ENCODE results near the gene INHBE. TPM values are rescaled to one million over a fixed set of nuclear protein-coding genes. Genes with fewer than 3 reads are reported as not detected.
A peak's percentile ranks its signal among the peaks of the same experiment; 100 is the strongest.

The INHBE gene
- total RNA-seq, 3 donors from 2014 or later (not counting 1 experiment from before 2014, with no cell fraction given) = not detected

- Mint-ChIP-seq H3K9me3 (no peaks in the 10 kb centered on the region), H3K4me1 (peaks cover 31 to 35% of the 10 kb centered on the region in 2 donors), H3K36me3 (no peaks in the 10 kb centered on the region), H3K27me3 (ENCODE audit: low read depth in 2 of 2) (no peaks in the 10 kb centered on the region), H3K27ac (no peak overlapping the region), H3K4me3 (no peak overlapping the region)
- ATAC-seq (no peak), DNase-seq (no peak)
- no peak overlapping the region for H3K27ac ChIP-seq (ENCODE audit: low read length)
- no peaks in the 10 kb centered on the region for H3K27me3 ChIP-seq (ENCODE audit: control insufficient read depth, insufficient read depth, low read length)
- no peak for TF ChIP-seq CTCF (IDR thresholded peaks at IDR 0.05)
- H3K4me3 ChIP-seq (ENCODE audit: low read length) = no peak overlapping the region
- peaks cover 26% of the 10 kb centered on the region for H3K4me1 ChIP-seq (ENCODE audit: control insufficient read depth, insufficient read depth, low read length)
- H3K9me3 ChIP-seq (ENCODE audit: control insufficient read depth, insufficient read depth, low read length) = no peaks in the 10 kb centered on the region
- 97% methylated on average over 3 of the region's 3 CpGs for WGBS (ENCODE audit: insufficient coverage)
- intact Hi-C loops (cut with micrococcal nuclease) = no loop called here
- no peaks in the 10 kb centered on the region for H3K36me3 ChIP-seq (ENCODE audit: control insufficient read depth, insufficient read depth, low read length)
Observed at GRCh38 chr12:57433370-57433769, 21.7 kb upstream of the INHBE start.

- H3K27me3 ChIP-seq (ENCODE audit: control insufficient read depth, insufficient read depth, low read length) = no peaks in the 10 kb centered on the region
- no peak for TF ChIP-seq CTCF (IDR thresholded peaks at IDR 0.05)
Observed at GRCh38 chr12:57434517-57435223, 20.4 kb upstream of the INHBE start, which contains the start of gene INHBC. Gene INHBC (plus strand): TSS chr12:57434784. CDS start chr12:57434887, 103 bp downstream.

GRCh38 chr12:57435293-57435692 is 19.8 kb upstream of the INHBE start:
- Mint-ChIP-seq H3K9me3 (no peaks in the 10 kb centered on the region), H3K36me3 (no peaks in the 10 kb centered on the region), H3K4me3 (peak overlapping the region; percentile 87), H3K27ac (peak overlapping the region; percentile 88 to 94), H3K4me1 (peaks cover 18 to 22% of the 10 kb centered on the region in 2 donors), H3K27me3 (ENCODE audit: low read depth in 2 of 2) (no peaks in the 10 kb centered on the region)
- WGBS (ENCODE audit: insufficient coverage) = 10% methylated on average over 4 of the region's 4 CpGs
- no peaks in the 10 kb centered on the region for H3K27me3 ChIP-seq (ENCODE audit: control insufficient read depth, insufficient read depth, low read length)
- H3K4me1 ChIP-seq (ENCODE audit: control insufficient read depth, insufficient read depth, low read length) = peaks cover 16% of the 10 kb centered on the region
- H3K27ac ChIP-seq (ENCODE audit: low read length) = peak overlapping the region; percentile 57
- DNase-seq (no peak), ATAC-seq (peak in 2 of 3 donors; percentile 17 to 30)
- TF ChIP-seq CTCF (IDR thresholded peaks at IDR 0.05) = no peak
- H3K36me3 ChIP-seq (ENCODE audit: control insufficient read depth, insufficient read depth, low read length) = no peaks in the 10 kb centered on the region
- no peak overlapping the region for H3K4me3 ChIP-seq (ENCODE audit: low read length)
- H3K9me3 ChIP-seq (ENCODE audit: control insufficient read depth, insufficient read depth, low read length) = no peaks in the 10 kb centered on the region
- intact Hi-C loops (cut with micrococcal nuclease) = no loop called here

More at GRCh38 chr12:57434517-57435223, 20.4 kb upstream of the INHBE start, which contains the start of gene INHBC:
- intact Hi-C loops (cut with micrococcal nuclease) = no loop called here
- H3K9me3 Mint-ChIP-seq = no peaks in the 10 kb centered on the region
- H3K4me3 ChIP-seq (ENCODE audit: low read length) = no peak within 1 kb of the TSS
- no peak for DNase-seq
- peaks cover 21% of the 10 kb centered on the region for H3K4me1 ChIP-seq (ENCODE audit: control insufficient read depth, insufficient read depth, low read length)
- H3K4me3 Mint-ChIP-seq = peak within 1 kb of the TSS; percentile 87
- 89% methylated on average over 8 of the region's 8 CpGs for WGBS (ENCODE audit: insufficient coverage)
- H3K27me3 Mint-ChIP-seq (ENCODE audit: low read depth in 2 of 2) = no peaks in the 10 kb centered on the region
- no peaks in the 10 kb centered on the region for H3K9me3 ChIP-seq (ENCODE audit: control insufficient read depth, insufficient read depth, low read length)
- no peaks in the 10 kb centered on the region for H3K36me3 Mint-ChIP-seq
- no peak for ATAC-seq
- H3K4me1 Mint-ChIP-seq = peaks cover 24 to 28% of the 10 kb centered on the region in 2 donors
- H3K27ac ChIP-seq (ENCODE audit: low read length) = peak within 1 kb of the TSS; percentile 57
- H3K27ac Mint-ChIP-seq = peak within 1 kb of the TSS; percentile 88 to 94
- H3K36me3 ChIP-seq (ENCODE audit: control insufficient read depth, insufficient read depth, low read length) = no peaks in the 10 kb centered on the region
